ENCODE results near the gene PPHLN1.
A peak's percentile ranks its signal among the peaks of the same experiment; 100 is the strongest.

The PPHLN1 gene

DNA sequence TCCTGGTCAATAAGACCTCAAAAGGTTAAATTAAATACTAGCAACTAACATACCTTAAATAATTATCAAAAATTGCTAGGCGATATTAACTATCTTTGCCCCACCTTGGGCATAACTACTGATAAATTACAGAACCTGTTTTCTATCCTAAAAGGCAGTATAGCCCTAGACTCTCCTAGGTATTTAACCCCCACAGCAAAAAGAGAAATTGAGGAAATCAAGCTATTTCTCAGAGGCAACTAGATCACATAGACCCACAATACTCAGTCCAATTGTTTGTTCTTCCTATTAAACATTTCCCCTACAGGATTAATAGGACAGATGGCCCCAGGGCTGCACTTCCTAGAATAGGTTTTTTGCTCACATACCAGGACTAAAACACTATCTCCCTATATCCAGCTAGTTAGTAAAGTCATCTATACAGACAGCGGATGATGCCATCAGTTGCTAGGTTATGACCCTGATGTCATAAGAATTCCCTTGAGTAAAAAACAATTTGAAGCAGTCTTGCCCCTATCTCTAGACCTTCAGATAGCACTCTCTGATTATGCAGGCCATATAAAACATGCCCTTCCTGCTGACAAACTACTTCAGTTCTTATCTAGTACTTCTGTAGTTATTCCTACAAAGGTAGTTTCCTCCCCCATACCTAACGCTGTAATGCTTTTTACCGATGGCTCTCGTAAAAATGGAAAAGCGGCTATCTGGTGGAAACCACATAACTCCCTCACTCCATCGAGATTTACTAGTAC is 118.4 kb downstream of the PPHLN1 start:
- no peak for DNase-seq

DNA sequence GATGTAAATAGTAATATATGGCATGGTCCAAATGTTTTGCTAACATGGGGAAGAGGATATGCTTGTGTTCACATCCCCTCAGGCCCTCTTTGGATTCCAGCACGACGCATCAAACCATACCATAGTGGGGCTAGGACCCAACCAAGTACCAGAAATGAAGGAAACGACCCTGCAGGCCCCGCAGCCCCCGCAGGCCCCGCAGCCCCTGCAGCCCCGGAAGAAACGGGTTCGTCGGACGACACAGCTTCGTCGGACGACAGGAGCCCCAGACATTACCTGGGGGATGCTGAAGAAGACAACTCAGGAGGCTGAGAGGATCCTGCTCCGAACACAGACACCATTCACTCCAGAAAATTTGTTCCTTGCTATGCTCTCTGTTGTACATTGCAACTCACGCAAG is 119.9 kb downstream of the PPHLN1 start:
- DNase-seq, result no peak

DNA sequence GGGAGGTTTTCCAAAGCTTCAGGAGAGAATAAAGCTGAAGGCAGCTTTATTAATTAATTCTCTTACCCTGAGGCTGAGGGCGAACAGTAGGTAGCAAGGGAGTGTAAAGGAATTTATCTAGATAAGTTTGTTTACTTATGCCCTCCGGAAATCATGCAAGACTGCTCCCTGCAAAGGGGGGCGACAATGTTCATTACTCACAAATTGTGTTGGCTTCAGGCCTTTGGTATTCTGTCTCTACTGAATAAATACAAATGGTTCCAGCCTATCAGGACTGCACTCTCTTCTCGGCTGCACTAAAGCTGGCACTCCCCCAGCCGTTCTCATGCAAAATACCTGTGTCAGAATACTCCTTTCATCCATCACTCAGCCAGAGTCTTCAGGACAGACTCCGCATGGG is 120.8 kb downstream of the PPHLN1 start:
- DNase-seq, result no peak

DNA sequence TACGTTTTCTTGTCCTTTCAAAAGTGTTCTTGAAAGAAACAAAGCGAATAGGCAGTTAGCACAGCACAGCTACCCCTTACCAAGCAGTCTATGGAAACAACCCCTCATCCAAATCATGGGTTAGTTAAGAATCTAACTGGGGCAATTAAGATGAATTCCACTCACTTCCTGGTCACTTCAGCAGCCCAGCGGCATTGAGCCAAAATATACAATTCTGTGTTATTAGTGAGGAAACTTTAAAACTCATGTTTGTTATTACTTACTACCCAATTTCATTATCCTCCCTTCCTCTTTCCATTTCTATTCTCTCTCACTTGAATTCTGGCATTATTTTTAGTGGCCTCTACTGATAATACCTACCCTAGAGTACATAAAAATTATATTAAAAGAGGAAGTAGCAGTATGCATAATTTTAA is 121.4 kb downstream of the PPHLN1 start:
- no peak for DNase-seq

DNA sequence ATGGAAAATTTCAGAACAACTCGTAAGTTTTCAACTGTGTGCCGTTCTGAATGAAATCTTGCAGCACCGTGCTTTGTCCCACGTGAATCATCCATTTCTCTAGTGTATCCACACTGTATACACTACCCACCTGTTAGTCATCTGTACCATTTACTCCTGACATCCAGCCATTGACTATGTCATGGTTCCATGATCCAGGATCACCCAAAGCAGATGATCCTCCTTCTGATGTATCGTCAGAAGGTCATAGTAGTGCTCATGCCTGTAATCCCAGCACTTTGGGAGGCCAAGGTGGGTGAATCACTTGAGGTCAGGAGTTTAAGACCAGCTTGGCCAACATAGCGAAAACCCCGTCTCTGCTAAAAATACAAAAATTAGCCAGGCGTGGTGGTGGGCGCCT is 122.9 kb downstream of the PPHLN1 start:
- DNase-seq, result no peak

DNA sequence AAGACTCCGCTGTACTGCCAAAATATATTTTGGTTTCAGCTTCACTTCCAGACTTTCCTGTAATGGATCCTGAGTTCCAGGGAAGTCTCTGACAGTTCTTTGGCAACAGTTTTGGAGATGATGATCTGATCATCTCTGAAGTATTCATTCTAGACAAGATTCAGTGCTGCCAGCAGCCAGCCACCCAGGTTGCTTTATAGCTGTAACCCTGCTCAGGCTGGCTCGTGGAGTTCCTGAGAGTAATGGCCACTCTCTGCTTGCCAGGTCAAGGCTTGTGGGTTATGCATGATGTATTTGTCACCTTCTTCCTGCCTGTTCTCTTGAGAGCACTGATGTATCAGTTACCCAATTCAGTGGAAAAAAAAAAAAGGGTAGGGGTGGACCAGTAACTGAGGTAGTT is 124.3 kb downstream of the PPHLN1 start:
- DNase-seq, result no peak

DNA sequence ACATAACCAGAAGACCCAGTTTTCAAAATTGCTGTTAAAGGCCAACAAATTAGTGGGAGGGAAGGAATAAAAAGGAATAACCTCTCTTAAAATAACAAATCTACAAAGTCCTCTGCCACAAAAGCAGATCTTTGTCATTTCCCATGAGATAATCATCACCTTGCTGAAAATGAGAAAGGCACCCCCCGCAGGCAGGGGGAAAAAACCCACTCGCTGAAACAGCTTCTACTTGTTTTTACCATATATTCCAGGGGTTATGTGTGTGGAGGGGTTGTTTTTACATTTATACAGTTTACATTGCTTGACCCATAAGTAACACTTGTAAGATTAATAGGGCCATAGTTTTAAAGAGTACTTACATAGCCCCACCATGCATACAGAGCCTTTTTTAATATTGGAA is 132.6 kb downstream of the PPHLN1 start:
- DNase-seq, result no peak

DNA sequence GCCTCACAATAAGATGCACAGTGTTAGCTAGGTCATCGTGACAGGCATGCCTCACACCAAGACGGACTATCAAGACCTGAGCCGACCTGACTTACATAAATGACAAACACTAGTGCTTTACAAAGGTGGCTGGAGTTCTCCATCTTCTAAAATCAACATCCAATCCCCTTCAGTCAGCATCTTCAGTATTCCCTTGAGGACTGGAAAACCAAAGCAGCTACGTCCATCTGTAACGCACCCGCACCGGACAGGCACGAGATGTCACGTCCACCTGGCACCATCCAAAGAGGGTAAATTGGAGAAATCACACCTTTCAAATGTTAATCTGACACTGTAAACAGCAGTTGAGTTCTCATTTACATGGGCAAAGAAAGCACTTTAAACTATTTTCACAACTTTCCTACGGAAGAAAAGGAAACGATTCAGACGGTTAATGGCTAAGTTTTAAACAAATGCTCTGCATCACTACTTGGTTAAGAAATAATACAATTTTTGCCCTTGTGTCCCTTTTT is 133.4 kb downstream of the PPHLN1 start:
- no peak for DNase-seq

DNA sequence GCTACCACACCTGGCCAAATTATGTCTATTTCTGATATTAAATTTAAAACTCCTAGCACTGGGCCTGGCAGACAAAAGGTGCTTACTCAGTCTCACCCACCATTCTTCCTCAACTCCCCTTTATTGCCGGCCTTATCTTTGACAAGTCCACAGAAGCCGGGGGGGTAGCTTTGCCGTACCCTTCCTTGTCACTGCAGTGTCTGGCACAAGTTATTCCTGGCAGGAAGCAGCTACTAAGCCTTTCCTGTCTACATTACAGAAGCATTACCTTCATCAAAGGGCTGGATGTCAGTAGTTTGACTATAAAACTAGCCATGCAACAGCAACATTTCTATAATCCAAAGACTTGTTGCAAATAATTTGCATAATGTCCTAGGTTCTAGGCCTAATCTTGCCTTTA is 136.5 kb downstream of the PPHLN1 start:
- DNase-seq, result no peak

DNA sequence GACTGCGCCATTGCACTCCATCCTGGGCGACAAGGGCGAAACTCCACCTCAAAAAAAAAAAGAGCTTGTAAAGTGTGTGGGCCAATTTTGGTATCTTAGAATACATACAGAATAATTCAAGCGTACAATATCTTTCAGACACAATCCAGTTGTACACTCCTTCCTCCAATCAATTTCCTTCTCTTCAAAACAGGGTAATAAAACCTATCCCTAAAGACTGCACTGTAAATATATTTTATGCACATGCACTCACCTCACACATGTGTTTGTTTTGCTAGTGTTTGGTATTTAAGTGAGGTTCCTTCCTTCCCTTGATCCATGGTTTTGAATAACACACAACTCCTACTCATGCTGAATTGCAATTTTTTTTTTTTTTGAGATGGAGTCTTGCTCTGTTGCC is 137.7 kb downstream of the PPHLN1 start:
- no peak for DNase-seq

DNA sequence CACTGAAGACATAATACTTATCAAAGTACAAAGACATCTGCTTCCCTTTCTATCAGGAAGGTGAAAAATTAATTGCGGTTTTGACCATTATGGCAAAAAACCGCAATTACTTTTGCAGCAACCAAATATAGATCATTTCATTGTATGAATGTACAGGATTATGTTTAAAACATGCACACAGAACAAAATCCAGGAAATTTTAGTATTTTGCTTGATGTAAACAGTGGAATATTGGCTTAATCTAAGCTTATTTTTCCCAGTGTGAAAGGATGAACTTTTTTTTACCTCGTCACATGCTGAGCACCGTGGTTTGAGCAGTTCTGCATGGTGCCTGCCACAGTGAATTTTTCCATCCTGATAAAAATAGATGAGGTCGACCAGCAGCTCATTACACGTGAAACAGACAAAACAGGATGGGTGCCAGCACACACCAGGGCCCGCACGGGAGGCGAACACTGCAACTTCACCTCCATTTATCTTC is 142.4 kb downstream of the PPHLN1 start:
- no peak for DNase-seq

DNA sequence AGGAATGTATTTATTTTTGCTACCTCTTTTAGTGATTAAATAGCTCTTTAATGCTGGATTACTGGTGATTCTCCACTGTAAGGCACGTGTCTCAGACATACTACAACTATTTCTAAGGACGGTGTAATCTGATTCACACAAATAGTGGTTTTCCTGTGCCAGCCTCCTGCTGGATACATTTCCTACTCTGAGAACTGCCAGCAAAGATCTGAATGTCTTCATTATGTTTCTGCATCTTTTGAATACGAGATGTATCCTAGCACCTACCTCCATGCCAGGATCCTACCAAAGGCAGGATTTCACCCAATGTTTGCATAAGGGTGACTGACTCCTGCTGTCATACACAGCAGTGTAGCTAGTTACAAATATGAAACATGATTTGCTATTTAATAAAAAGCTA is 143.0 kb downstream of the PPHLN1 start:
- DNase-seq, result no peak

DNA sequence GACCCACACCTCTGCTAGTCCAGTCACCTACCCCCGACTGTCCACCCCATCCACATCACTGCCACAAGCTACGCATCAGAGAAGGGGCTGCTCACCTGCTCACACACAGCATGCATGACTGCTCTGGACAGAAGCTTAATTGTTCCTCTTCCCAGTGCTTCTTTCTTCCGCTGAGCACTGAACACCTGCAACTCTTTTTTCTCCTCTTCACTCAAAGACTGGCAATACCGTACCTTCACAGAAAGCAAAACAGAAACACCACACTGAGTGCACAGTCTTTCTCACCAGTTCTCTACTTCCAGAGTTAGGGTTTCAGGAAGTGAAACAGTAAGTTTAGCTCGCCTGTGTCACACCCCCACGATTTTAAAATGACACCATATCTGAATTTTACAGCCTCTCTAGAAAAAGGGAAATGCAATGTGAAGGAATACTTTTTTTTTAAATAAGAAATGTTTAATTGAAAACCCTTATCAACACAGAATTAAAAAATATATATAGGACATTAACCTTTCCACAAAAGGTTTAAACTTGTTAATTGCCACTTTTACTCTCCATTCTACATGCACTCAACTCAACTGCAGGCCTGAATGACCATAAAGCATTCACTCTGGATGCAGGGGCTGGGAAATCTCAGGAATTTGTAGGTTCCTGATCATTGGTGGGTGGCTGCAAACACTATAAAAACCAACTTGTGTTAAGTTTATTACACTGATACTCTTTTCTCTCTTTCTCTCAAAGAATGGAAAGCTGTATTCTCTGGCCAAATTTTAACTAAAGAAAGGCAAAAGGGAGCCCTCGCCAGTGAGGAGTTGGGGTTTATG is 143.6 kb downstream of the PPHLN1 start:
- no peak for DNase-seq

DNA sequence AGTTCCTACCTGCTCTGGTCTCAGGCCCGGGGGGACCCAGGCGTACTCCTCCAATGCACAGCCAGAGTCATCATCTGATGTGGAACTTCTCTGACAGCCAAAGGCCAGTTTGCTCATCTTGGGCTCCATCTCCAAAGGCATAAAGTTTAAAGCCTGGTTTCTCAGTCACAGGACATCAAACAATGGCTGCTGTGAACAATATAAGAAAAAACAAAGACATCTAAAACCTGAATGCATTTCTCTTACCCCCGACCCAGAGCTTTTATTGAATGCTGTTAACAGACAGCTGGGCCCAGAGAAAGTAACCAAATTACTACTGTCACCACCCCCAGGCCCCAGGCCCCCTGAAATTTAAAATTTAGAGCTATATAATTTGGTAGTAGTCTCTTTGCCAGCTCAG is 146.4 kb downstream of the PPHLN1 start:
- DNase-seq, result no peak

DNA sequence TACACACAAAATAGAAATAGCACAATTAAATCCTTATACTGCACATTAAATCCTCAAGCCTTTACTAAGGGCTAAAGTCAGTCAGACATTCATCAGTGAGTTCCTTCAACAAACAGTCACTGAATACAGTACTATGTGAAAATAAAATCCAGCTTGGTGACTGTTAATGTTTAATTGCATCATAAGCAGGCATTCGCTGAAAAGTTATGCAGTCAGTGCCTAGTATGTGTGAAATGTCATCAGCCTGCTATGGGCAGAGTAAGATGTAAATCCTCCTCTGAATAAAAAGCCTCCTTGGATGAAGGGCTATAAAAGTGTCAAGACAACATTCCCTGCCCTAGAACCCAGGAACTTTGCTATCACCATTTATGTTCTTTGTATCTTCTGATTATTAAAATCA is 147.2 kb downstream of the PPHLN1 start:
- DNase-seq, result no peak

DNA sequence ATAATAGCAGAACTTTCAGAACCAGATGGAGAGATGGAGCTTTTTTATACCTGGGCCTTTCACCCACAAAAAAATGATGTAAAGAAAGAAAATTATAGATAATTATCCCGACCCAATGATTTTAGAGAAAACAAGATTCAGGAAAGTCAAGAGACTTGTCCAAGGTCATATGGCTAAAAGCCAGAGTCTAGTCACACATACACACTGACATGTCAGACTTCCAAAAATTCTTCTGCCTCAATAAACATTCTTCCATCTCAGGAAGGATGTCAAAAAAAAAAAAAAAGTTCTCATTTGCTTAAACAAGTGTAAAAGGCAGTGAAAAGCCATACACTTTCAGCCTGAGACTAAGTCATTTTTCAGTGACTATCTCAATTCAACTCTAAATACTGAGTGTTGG is 147.6 kb downstream of the PPHLN1 start:
- no peak for DNase-seq

DNA sequence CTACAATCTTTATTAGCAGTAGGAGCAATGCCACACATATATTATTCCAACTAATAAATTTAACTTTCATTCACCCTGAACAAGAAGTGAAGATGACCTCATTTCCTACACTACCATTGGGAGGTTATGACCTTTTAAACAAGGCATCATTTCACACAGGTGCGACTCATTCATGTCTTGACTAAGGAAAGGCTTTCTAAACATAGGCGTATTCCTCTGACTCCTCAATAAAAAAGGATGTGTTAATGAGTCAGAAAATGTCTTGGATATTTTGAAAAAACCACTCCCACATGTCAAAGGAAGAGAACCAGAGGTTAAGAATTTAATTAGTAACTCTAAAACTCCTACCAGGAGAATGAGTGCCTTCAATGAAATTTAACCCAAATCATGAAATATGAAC is 148.4 kb downstream of the PPHLN1 start:
- DNase-seq, result no peak

DNA sequence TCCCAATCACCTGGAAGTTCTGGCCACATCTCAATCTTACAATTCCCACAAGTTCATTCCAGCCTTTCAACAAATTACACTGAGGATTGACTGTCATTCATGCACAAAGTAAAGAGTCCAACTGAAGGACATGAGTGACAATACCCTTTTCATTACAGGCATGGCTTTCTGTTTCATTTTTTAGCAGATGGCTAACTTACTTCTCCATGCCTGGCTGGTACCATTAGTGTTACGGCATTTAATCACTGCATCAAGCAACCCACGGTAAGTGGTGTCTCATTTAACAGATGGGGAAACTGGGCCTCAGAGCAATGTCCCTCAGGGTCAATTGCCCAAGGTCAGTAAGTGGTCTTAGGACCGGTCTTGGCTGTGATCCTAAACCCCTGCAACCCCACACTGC is 149.1 kb downstream of the PPHLN1 start:
- DNase-seq, result no peak

DNA sequence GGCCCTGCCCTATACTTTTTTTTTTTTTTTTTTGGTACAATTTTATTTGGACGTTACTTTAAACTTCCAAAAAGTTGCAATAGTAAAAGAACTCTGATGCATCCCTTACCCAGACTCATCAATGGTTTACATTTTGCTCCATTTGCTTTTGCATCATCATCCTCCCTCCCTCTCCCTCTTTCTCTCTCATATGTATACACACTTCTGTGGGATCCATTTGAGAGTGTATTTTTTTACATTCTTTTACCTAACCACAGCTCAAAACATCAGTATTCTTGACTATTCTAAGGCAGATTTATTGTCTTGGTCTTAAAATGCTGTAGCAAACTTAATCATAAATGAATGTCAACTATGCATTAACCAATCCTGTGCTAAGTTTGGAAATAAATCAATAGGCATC is 152.0 kb downstream of the PPHLN1 start:
- no peak for DNase-seq

DNA sequence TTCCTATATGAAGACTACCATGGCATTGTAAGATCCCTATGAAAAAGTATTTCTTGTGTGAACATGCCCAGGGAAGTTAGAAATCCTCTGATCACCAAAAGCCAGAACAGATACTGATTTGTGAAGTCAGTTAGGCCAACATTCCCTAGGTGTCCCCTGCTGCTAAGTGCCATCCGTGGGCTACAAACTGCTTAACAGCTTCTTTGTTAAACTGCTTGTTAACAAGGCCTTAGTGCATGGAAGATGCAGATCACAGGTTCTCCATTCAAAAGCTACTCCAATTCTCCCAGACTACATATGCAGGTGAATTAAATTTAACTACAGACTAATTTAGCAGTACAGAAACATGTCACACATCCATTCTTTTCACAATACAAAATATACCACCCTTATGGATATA is 155.4 kb downstream of the PPHLN1 start:
- no peak for DNase-seq

DNA sequence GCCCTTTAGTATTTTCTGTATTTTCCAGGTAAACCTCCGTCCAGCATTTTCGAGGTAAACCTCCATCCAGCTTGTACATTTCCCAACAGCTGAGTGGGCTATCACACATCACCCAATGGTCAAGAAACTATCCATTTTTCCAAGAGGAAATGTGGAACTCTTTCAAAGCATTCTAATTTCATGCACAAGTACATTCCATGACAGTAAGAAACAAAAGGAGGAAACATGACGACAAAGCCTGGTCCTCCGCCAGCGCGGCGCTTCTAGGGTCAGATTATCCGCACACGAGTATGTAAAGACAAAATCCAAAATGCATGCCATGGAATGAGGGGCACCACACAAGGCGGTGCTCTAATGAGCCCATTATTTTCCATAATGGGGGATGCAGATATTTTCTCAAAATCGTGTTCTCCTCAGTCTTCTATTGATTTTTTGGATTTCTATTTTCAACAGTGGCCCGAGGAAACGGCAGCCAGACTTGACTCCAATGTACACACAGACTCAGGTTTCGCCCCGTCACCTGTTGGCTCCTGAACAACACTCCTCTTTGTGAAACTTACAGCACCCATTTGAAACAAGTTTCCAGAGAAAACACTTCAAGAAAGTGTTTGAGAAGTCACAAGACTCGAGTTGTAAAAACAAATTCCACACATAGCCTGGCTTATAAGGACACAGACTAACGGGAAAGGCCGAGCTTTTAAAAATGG is 156.2 kb downstream of the PPHLN1 start:
- no peak for DNase-seq

DNA sequence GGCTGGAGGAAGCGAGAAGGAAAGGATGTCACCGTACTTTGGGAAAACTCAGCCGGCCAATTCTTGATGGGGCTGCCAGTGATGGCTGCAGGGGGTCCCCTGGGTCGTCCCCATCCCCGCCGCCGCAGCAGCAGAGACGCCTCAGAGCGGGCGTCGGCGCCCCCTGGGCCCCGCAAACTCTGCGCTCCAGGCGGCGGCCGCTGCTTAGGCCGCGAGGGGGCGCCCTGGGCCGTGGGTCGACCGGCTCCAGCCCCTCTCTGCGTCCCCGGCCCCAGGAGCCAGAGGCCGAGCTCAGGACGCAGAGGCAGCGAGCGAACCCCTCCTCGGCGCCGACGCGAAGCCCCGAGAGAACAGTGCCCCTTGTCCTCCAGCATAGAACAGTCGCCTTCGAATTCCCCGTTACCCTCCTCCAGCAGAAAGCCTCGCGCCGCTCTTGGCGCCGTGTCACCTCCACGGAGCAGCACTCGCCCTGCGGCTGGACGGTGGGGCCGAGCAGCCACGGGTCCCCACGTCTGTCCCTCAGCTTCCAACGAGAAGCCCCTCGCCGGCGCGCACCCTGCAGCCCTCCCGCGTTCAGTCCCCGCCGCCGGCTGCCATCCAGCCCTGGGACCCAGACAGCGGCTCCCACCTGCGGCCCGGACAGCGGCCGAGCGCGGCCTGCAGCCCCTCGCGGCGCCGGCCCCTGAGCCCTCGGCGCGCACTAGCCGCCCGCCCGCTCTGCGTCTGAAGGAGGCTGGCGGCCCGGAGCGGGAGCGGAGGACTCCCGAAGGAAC is 157.0 kb downstream of the PPHLN1 start:
- DNase-seq, result peak; percentile 89

DNA sequence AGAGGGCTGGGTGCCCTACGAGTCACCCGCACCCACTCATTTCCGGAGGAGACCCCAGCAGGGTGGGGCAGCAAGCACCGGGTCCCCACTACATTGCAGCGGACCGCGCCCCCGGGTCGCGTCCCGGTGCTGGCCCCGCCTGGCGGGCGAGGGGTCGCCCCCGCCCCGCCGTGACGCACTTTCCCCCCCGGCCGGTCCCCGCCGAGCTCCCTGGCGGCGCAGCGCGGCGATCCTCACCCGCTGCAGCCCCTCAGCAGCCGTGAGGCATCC is 157.5 kb downstream of the PPHLN1 start:
- DNase-seq, result peak; percentile 58

All from activated CD8-positive, alpha-beta memory T cell treated with anti-CD3 and anti-CD28 coated beads, Interleukin-2, amount 50 U/mL, for 48 hours (primary cell).